CD8-positive, alpha-beta memory T cell (primary cell): ENCODE data around the gene PRMT7. TPM values are rescaled to one million over a fixed set of nuclear protein-coding genes. Genes with fewer than 3 reads are reported as not detected.

Experiments
- CTCF ChIA-PET: fragments of 350-600 bp; sonication (Branson Sonifier 250); formaldehyde crosslinking; loops from one replicate; lab custom pipeline; 2021; ENCODE audit warnings: antibody characterized with exemption; lab: Charles Lee
- POLR2A ChIA-PET: fragments of 350-600 bp; sonication (Branson Sonifier 250); formaldehyde crosslinking; loops from one replicate; lab custom pipeline; 2021; ENCODE audit warnings: antibody characterized with exemption; lab: Charles Lee
- DNase-seq, 5 donors: peaks; one replicate each; pipeline versions ENCODE4 v3.0.0 to v3.0.0-alpha.2; 2020 to 2022; ENCODE audit warnings: mixed read lengths in 1 of 5
- H3K27ac ChIP-seq: one replicate; pipeline ENCODE4 v1.7.0; 2013; ENCODE audit warnings: low read depth, mild to moderate bottlenecking, low read length, moderate library complexity
- H3K27me3 ChIP-seq: 2 replicates; pipeline ENCODE4 v1.7.0; 2013; ENCODE audit warnings: low read length, mild to moderate bottlenecking; ENCODE audit not compliant: insufficient read depth, poor library complexity, severe bottlenecking
- H3K36me3 ChIP-seq: 2 replicates; pipeline ENCODE4 v1.7.0; 2013; ENCODE audit warnings: mild to moderate bottlenecking, low read length, moderate library complexity; ENCODE audit not compliant: insufficient read depth
- H3K4me1 ChIP-seq: 2 replicates; pipeline ENCODE4 v1.7.0; 2013; ENCODE audit warnings: mild to moderate bottlenecking, low read length, moderate library complexity; ENCODE audit not compliant: insufficient read depth
- H3K4me3 ChIP-seq: 2 replicates; pipeline ENCODE4 v1.7.0; 2013; ENCODE audit warnings: mild to moderate bottlenecking, low read length
- H3K9me3 ChIP-seq: 2 replicates; pipeline ENCODE4 v1.7.0; 2013; ENCODE audit warnings: mild to moderate bottlenecking, low read length
- H3K27ac Mint-ChIP-seq, 8 donors: one replicate each; pipeline ENCODE4 v1.8.0; 2020 to 2021; ENCODE audit warnings: mixed read lengths in 8 of 8, mild to moderate bottlenecking in 6 of 8, inconsistent platforms in 3 of 8, moderate library complexity in 3 of 8
- H3K27me3 Mint-ChIP-seq, 2 donors: one replicate each; pipeline ENCODE4 v1.8.0; 2020 to 2021; ENCODE audit warnings: mixed read lengths in 2 of 2, mild to moderate bottlenecking in 1 of 2, moderate library complexity in 1 of 2
- H3K36me3 Mint-ChIP-seq, 3 donors: one replicate each; pipeline ENCODE4 v1.8.0; 2020 to 2021; ENCODE audit warnings: mixed read lengths in 3 of 3, inconsistent platforms in 1 of 3, mild to moderate bottlenecking in 1 of 3
- H3K4me1 Mint-ChIP-seq, 3 donors: one replicate each; pipeline ENCODE4 v1.8.0; 2020 to 2021; ENCODE audit warnings: mixed read lengths in 3 of 3, inconsistent platforms in 1 of 3, mild to moderate bottlenecking in 1 of 3
- H3K4me3 Mint-ChIP-seq, 7 donors: one replicate each; pipeline ENCODE4 v1.8.0; 2020 to 2021; ENCODE audit warnings: mixed read lengths in 7 of 7, mild to moderate bottlenecking in 6 of 7, moderate library complexity in 4 of 7, inconsistent platforms in 2 of 7
- H3K9me3 Mint-ChIP-seq, 5 donors: one replicate each; pipeline ENCODE4 v1.8.0; 2020 to 2022; ENCODE audit warnings: mixed read lengths in 5 of 5, mild to moderate bottlenecking in 3 of 5, moderate library complexity in 2 of 5, inconsistent platforms in 1 of 5
- polyA plus RNA-seq: library from polyadenylated mRNA; unstranded; fragments of 300-500 nt; fragmentation: Illumina TruSeq; gene quantifications from one replicate; pipeline ENCODE4 v1.2.3, GENCODE V29; 2021
- total RNA-seq, 2 experiments: library from RNA; stranded (reverse); gene quantifications; one replicate each; pipeline ENCODE4 v1.2.3, GENCODE V29; 2021

PRMT7 gene
- total and polyA plus RNA-seq, 3 experiments from 2014 or later, result 41.8 to 67.5 (median 61.1) TPM

DNA sequence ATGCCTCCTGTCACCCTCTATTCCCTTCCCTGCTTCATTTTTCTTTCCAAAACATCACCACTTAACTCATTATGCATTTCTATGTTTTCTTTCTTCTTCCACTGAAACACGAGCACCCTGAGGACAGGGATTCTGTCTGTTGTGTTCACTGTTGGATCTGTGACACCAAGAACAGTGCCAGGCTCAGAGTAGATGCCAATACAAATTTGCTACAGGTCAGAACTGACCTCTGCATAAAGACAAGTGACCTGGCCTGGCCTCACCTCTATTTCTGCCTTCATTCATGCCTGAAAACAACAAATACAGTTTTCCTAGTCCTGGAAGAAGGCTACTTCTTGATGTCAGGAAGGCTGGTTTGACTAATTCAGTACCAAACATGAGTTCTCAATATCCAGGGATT is 92.4 kb downstream of the PRMT7 start:
- ChIA-PET CTCF (interaction anchor here (1.0 to 2.1 kb wide), 2 partner anchors 107 to 117 kb away, joined by 4 to 8 read pairs; no protein-coding TSS in a partner anchor), POLR2A (no interaction called here)
- peaks cover 17% of the 10 kb centered on the region for H3K4me1 ChIP-seq
- H3K27me3 ChIP-seq, result no peaks in the 10 kb centered on the region
- Mint-ChIP-seq H3K27ac (peak overlapping the region in 2 of 8 donors; percentile 3 to 45), H3K36me3 (peaks cover 0 to 6% (median 0%) of the 10 kb centered on the region in 3 donors), H3K4me3 (no peak overlapping the region), H3K4me1 (peaks cover 9 to 15% (median 13%) of the 10 kb centered on the region in 3 donors), H3K27me3 (peaks cover 6 to 7% of the 10 kb centered on the region in 2 donors), H3K9me3 (no peaks in the 10 kb centered on the region)
- H3K9me3 ChIP-seq, result no peaks in the 10 kb centered on the region
- no peak overlapping the region for H3K27ac ChIP-seq
- H3K4me3 ChIP-seq, result no peak overlapping the region
- H3K36me3 ChIP-seq, result no peaks in the 10 kb centered on the region
- DNase-seq, result no peak

DNA sequence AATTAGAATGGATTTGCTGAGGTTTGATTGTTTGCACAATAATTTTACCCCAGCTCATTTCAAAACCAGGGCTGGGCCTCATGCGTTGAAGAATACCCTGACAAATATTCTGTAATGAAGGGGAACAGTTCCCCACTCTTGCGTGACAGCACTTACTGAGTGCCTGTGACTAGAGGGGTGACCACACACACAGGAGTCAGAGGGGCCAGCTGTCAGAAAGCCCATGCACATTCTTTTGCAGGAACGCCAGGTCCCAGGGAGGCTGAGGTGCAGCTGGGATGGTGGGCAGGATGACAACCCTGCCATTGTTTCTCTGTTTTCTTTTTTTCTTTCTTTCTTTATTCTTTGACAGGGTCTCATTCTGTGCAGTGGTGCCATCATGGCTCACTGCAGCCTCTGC is 92.9 kb downstream of the PRMT7 start:
- no peaks in the 10 kb centered on the region for H3K9me3 Mint-ChIP-seq
- peaks cover 17% of the 10 kb centered on the region for H3K4me1 ChIP-seq
- peaks cover 0 to 6% (median 0%) of the 10 kb centered on the region in 3 donors for H3K36me3 Mint-ChIP-seq
- H3K4me3 ChIP-seq, result no peak overlapping the region
- H3K4me1 Mint-ChIP-seq, result peaks cover 9 to 15% (median 13%) of the 10 kb centered on the region in 3 donors
- no peak for DNase-seq
- peaks cover 3% of the 10 kb centered on the region for H3K27me3 ChIP-seq
- H3K27me3 Mint-ChIP-seq, result peaks cover 6 to 7% of the 10 kb centered on the region in 2 donors
- no peak overlapping the region for H3K27ac Mint-ChIP-seq
- H3K9me3 ChIP-seq, result no peaks in the 10 kb centered on the region
- H3K36me3 ChIP-seq, result no peaks in the 10 kb centered on the region
- H3K27ac ChIP-seq, result no peak overlapping the region
- POLR2A ChIA-PET, result no interaction called here
- H3K4me3 Mint-ChIP-seq, result no peak overlapping the region
- CTCF ChIA-PET, result interaction anchor here (2.1 kb wide), 1 partner anchor 106 kb away, joined by 8 read pairs; no protein-coding TSS in a partner anchor

DNA sequence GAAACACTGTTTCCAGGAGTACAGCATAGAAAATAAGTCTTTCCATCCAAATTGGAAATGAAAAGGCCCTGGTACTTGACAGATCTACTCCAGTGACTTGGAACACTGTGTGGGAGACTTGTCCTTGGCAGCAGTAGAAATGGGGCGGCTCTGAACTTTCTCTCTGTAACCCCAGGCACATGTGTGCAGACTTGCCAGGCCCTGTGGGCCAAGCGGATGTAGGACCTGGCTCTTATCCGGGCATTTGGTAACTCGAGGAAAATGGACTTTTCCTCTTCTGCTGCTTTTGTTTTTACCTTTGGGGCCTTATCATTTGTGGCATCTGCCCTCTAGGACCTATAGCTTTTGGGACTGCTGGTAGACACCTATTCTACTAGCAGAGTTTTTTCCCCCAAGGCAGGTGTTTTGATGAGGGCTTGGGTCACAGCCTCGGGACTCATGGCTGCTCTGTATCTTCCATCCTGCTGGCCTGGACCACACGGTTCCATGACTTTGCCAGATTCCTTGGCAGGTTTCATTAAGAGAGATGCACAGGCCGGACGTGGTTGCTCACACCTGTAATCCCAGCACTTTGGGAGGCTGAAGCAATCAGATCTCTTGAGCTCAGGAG is 94.0 kb downstream of the PRMT7 start:
- no peak overlapping the region for H3K4me3 ChIP-seq
- H3K9me3 ChIP-seq, result no peaks in the 10 kb centered on the region
- no peaks in the 10 kb centered on the region for H3K36me3 ChIP-seq
- no peaks in the 10 kb centered on the region for H3K9me3 Mint-ChIP-seq
- no peak for DNase-seq
- POLR2A ChIA-PET, result no interaction called here
- H3K4me1 ChIP-seq, result peaks cover 15% of the 10 kb centered on the region
- H3K36me3 Mint-ChIP-seq, result peaks cover 0 to 6% (median 0%) of the 10 kb centered on the region in 3 donors
- H3K4me3 Mint-ChIP-seq, result no peak overlapping the region
- CTCF ChIA-PET, result interaction anchor here (4.0 kb wide), 1 partner anchor 8 kb away, joined by 17 read pairs; no protein-coding TSS in a partner anchor
- H3K27ac ChIP-seq, result no peak overlapping the region
- H3K27me3 ChIP-seq, result peaks cover 3% of the 10 kb centered on the region
- H3K4me1 Mint-ChIP-seq, result peaks cover 9 to 15% (median 13%) of the 10 kb centered on the region in 3 donors
- peaks cover 6 to 7% of the 10 kb centered on the region in 2 donors for H3K27me3 Mint-ChIP-seq
- H3K27ac Mint-ChIP-seq, result no peak overlapping the region

DNA sequence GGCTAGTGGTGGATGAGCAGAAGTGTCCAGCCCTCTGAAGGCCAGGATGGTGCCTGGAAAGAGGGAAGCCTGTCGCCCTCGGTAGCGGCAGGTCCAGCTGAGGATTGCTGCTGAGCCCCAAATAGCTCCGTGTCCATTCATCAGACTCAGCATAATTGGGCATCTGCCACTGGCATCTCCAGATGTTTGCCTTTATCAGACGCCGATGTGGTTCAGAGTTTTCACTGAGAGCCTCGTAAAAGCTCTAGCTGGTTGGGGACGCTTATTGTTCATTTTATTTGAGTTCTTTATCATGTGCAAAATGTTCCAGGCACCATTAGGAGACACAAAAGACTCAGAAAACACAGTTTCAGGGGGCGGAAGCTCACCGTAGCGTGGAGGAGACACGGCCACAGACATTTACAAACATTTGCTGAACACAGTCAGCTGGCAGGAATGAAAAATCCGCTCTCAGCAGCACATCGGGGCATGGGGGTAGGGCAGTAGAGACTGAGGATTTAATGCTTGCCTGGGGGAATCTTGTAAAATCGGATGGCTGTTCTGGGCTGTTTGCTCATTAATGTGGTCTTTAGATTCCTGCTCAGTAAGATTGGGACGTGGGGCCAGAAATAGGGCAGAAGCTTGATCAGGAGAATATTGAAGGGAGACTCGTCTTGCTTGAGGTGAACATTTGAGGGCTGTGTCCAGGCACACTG is 95.8 kb downstream of the PRMT7 start:
- H3K9me3 ChIP-seq, result no peaks in the 10 kb centered on the region
- Mint-ChIP-seq H3K27me3 (peaks cover 4 to 7% of the 10 kb centered on the region in 2 donors), H3K36me3 (peaks cover 0 to 6% (median 0%) of the 10 kb centered on the region in 3 donors), H3K27ac (no peak overlapping the region), H3K4me1 (peaks cover 6 to 13% (median 10%) of the 10 kb centered on the region in 3 donors), H3K9me3 (no peaks in the 10 kb centered on the region), H3K4me3 (no peak overlapping the region)
- no peak for DNase-seq
- ChIA-PET POLR2A (no interaction called here), CTCF (interaction anchor here (1.1 to 4.0 kb wide), 5 partner anchors 10 to 114 kb away, joined by 3 to 17 read pairs (median 4); no protein-coding TSS in a partner anchor)
- H3K4me3 ChIP-seq, result no peak overlapping the region
- H3K36me3 ChIP-seq, result no peaks in the 10 kb centered on the region
- no peak overlapping the region for H3K27ac ChIP-seq
- H3K27me3 ChIP-seq, result peaks cover 3% of the 10 kb centered on the region
- H3K4me1 ChIP-seq, result no peaks in the 10 kb centered on the region

Other genes with a start within 250 kb of the PRMT7 start
- gene NFATC3, start 225.6 kb upstream of the PRMT7 start, total RNA-seq, result 10 to 100 TPM; 91.1 to 95.9 TPM
- 120 TPM for gene NFATC3, start 225.6 kb upstream of the PRMT7 start, polyA plus RNA-seq
- under 1 TPM; 0.11 to 0.27 TPM for gene ESRP2, start 74.9 kb upstream of the PRMT7 start, total RNA-seq
- gene ESRP2, start 74.9 kb upstream of the PRMT7 start, polyA plus RNA-seq, result 0.32 TPM
- gene PLA2G15, start 65.6 kb upstream of the PRMT7 start, total RNA-seq, result 1 to 10 TPM; 9.0 to 9.4 TPM
- gene PLA2G15, start 65.6 kb upstream of the PRMT7 start, polyA plus RNA-seq, result 11.0 TPM
- 10 to 100 TPM; 91.2 to 94.9 TPM for gene SLC7A6, start 46.5 kb upstream of the PRMT7 start, total RNA-seq
- 18.7 TPM for gene SLC7A6, start 46.5 kb upstream of the PRMT7 start, polyA plus RNA-seq
- gene SLC7A6OS, start 73 bp upstream of the PRMT7 start, total RNA-seq, result 10 to 100 TPM; 21.8 to 25.5 TPM
- 28.2 TPM for gene SLC7A6OS, start 73 bp upstream of the PRMT7 start, polyA plus RNA-seq
- under 1 TPM; 0.15 to 0.22 TPM for gene SMPD3, start 137.5 kb downstream of the PRMT7 start, total RNA-seq
- 1.6 TPM for gene SMPD3, start 137.5 kb downstream of the PRMT7 start, polyA plus RNA-seq
- gene ZFP90, start 228.3 kb downstream of the PRMT7 start, total RNA-seq, result 10 to 100 TPM; 22.4 to 24.3 TPM
- gene ZFP90, start 228.3 kb downstream of the PRMT7 start, polyA plus RNA-seq, result 24.0 TPM